ENCODE results near the gene GSK3B.
"Not testable (repeated sequence)": the region's sequence is repeated elsewhere in the genome, so short reads cannot be mapped to it uniquely, and the experiment has no call there.

GSK3B gene

GRCh38 chr3:120053647-120054046, 40.6 kb downstream of the GSK3B start:
- peaks cover 71% of the 10 kb centered on the region for H3K4me1 Mint-ChIP-seq
- not testable (repeated sequence) for H3K4me3 Mint-ChIP-seq

GRCh38 chr3:120052677-120053076, 41.6 kb downstream of the GSK3B start:
- peaks cover 70% of the 10 kb centered on the region for H3K4me1 Mint-ChIP-seq
- H3K27ac Mint-ChIP-seq = peak overlapping the region; percentile 38
- no peak overlapping the region for H3K4me3 Mint-ChIP-seq
- DNase-seq (no peak), ATAC-seq (no peak)
- peaks cover 18% of the 10 kb centered on the region for H3K9me3 Mint-ChIP-seq
- no peaks in the 10 kb centered on the region for H3K27me3 Mint-ChIP-seq
- peaks cover 23% of the 10 kb centered on the region for H3K36me3 Mint-ChIP-seq (ENCODE audit: low read depth)

More at GRCh38 chr3:120053647-120054046, 40.6 kb downstream of the GSK3B start:
- ATAC-seq, H3K27me3 Mint-ChIP-seq, H3K27ac Mint-ChIP-seq, DNase-seq: not testable (repeated sequence)
- Mint-ChIP-seq H3K9me3 (peaks cover 18% of the 10 kb centered on the region), H3K36me3 (ENCODE audit: low read depth) (peaks cover 21% of the 10 kb centered on the region)

DNA sequence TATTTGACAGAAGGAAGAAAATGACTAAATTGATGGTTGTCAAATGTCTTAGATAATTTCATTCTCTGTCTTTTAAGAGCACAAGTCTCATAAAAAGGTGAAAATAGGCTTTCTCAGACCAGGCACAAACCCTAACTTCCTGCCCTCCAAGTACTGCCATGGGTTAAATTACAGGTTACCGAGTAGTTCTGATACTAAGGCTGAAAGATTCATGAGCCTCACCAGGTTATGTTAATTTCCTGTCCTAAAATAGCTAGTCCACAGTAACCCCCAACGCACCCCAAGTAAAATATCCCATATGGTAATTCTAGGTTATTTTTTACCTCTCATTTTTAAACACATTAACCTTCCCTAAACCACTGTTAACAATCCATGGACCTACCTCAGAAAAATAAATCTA, 42.0 kb downstream of the GSK3B start:
- Mint-ChIP-seq H3K36me3 (ENCODE audit: low read depth) (peaks cover 27% of the 10 kb centered on the region), H3K27ac (peak overlapping the region; percentile 38), H3K4me1 (peaks cover 68% of the 10 kb centered on the region), H3K9me3 (peaks cover 22% of the 10 kb centered on the region), H3K27me3 (no peaks in the 10 kb centered on the region), H3K4me3 (no peak overlapping the region)
- DNase-seq = no peak
- peak; percentile 61 for ATAC-seq

GRCh38 chr3:120051570-120051969, 42.7 kb downstream of the GSK3B start:
- ATAC-seq, H3K4me3 Mint-ChIP-seq, H3K27ac Mint-ChIP-seq, DNase-seq, H3K27me3 Mint-ChIP-seq: not testable (repeated sequence)
- Mint-ChIP-seq H3K9me3 (peaks cover 27% of the 10 kb centered on the region), H3K4me1 (peaks cover 68% of the 10 kb centered on the region), H3K36me3 (ENCODE audit: low read depth) (peaks cover 31% of the 10 kb centered on the region)

DNA sequence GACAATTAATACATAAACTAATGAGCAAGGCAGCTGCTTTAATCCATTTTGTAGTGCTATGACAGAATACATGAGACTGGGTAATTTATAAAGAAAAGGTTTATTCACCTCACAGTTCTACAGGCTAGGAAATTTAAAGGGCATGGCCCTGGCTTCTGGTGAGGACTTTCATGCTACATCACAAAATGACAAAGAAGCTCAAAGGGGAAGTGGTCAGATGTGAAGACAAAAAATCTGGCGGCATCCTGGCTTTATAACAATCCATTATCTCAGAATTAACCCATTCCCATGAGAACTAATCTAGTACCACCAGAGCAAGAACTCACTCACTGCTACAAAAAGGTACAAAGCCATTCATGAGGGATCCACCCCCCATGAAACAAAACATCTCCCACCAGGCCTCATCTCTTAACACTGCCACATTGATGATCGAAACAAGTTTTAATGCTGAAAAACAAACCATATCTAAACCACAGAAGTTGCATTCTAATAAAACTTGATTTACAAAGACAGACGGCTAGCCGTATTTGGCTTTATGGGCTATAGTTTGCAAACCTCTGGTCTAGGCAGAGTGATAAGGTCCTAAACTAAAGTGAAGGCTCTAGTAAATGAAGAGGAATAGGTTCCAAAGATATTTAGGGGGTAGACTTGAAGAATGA, 44.2 kb downstream of the GSK3B start:
- no peak for DNase-seq
- Mint-ChIP-seq H3K9me3 (peaks cover 35% of the 10 kb centered on the region), H3K4me3 (no peak overlapping the region), H3K36me3 (ENCODE audit: low read depth) (peaks cover 36% of the 10 kb centered on the region), H3K27ac (peak overlapping the region; percentile 3), H3K4me1 (peaks cover 59% of the 10 kb centered on the region), H3K27me3 (no peaks in the 10 kb centered on the region)
- ATAC-seq = no peak

- Mint-ChIP-seq H3K36me3 (ENCODE audit: low read depth) (peaks cover 36% of the 10 kb centered on the region), H3K4me3 (no peak overlapping the region), H3K4me1 (peaks cover 51% of the 10 kb centered on the region), H3K27me3 (no peaks in the 10 kb centered on the region), H3K9me3 (peaks cover 35% of the 10 kb centered on the region), H3K27ac (no peak overlapping the region)
- ATAC-seq (no peak), DNase-seq (no peak)
Observed at GRCh38 chr3:120049072-120049471, 45.2 kb downstream of the GSK3B start.

DNA sequence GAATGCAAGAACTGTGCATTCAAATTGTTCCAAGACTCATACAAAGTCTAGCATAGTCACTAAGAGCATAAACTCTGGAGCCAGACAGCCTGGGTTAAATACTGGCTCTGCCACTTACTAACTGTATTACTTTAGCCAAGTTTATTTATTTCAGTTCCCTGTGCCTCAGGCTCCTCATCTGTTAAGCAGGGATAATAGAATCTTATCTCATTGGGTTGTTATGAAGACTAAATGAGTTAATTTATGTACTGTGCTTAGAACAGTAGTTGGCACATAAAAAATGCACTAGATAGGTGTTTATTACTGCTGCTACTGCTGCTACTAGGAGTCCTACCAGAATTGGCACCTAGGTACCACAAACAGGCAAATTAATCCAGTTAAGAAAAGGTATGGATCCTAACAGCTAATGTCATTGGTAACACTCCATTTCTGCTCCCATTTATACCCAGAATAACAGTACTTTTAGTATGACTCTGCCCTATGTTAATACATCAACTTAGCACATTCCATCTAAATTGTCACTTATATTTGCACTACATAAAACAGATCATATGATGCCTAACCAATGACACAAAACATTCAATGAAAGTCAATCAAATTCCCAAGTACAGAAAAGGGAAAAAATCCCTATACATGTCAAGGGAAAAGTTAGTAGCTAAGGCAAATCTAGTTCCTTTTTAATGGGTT, 45.7 kb downstream of the GSK3B start:
- Mint-ChIP-seq H3K27me3 (no peaks in the 10 kb centered on the region), H3K9me3 (peaks cover 35% of the 10 kb centered on the region), H3K36me3 (ENCODE audit: low read depth) (peaks cover 38% of the 10 kb centered on the region), H3K4me1 (peaks cover 47% of the 10 kb centered on the region), H3K27ac (no peak overlapping the region), H3K4me3 (no peak overlapping the region)
- no peak for ATAC-seq
- DNase-seq = no peak

DNA sequence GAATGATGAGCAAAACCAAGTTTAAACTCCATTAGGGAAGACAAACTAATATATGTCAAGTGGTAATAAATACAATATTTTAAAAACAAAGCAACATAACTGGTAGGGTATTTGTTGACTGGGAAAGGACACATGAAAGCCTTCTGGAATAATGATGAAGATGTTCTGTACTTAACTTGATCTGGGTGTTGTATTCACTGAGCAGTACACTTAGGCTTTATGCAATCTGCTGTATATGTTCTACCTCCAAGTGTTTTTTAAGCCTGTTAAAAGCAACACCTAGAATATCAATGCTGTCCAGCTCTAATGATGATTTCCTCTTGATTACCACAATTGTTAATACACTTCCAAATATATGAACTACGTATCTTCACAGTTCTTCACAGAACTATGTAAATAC, 46.6 kb downstream of the GSK3B start:
- no peaks in the 10 kb centered on the region for H3K27me3 Mint-ChIP-seq
- H3K4me3 Mint-ChIP-seq = no peak overlapping the region
- peaks cover 40% of the 10 kb centered on the region for H3K9me3 Mint-ChIP-seq
- DNase-seq = no peak
- no peak for ATAC-seq
- H3K36me3 Mint-ChIP-seq (ENCODE audit: low read depth) = peaks cover 41% of the 10 kb centered on the region
- H3K27ac Mint-ChIP-seq = no peak overlapping the region
- H3K4me1 Mint-ChIP-seq = peaks cover 41% of the 10 kb centered on the region

DNA sequence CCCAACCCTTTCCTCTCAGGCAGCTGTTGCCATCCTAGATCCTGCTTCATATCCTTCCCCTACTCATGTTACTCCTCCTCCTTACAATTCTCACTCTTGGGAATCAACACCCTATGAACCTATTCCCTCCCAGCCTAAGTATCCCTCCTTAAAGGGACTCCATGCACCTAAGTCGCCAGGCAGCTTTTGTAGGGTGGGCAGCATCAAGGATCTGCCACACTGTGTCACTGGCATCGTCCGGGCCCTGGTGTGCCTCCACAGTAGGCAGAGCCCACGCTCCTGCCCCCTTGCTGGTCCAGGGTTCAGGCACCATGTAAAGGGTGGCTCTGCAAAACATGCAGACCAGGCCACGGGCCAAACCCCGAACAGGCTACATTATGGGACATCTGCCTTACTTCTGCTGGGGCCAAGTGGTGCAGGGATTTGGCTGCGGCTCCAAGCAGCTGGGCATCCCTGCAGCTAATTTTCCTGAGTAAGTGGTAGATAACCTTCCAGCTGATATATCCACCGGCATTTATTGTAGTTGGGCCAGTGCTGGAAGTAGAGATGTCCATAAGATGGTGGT, 53.4 kb downstream of the GSK3B start:
- ATAC-seq = no peak
- DNase-seq = no peak
- peaks cover 70% of the 10 kb centered on the region for H3K9me3 Mint-ChIP-seq
- no peak overlapping the region for H3K27ac Mint-ChIP-seq
- H3K27me3 Mint-ChIP-seq = no peaks in the 10 kb centered on the region
- H3K36me3 Mint-ChIP-seq (ENCODE audit: low read depth) = peaks cover 74% of the 10 kb centered on the region
- peaks cover 6% of the 10 kb centered on the region for H3K4me1 Mint-ChIP-seq
- no peak overlapping the region for H3K4me3 Mint-ChIP-seq

DNA sequence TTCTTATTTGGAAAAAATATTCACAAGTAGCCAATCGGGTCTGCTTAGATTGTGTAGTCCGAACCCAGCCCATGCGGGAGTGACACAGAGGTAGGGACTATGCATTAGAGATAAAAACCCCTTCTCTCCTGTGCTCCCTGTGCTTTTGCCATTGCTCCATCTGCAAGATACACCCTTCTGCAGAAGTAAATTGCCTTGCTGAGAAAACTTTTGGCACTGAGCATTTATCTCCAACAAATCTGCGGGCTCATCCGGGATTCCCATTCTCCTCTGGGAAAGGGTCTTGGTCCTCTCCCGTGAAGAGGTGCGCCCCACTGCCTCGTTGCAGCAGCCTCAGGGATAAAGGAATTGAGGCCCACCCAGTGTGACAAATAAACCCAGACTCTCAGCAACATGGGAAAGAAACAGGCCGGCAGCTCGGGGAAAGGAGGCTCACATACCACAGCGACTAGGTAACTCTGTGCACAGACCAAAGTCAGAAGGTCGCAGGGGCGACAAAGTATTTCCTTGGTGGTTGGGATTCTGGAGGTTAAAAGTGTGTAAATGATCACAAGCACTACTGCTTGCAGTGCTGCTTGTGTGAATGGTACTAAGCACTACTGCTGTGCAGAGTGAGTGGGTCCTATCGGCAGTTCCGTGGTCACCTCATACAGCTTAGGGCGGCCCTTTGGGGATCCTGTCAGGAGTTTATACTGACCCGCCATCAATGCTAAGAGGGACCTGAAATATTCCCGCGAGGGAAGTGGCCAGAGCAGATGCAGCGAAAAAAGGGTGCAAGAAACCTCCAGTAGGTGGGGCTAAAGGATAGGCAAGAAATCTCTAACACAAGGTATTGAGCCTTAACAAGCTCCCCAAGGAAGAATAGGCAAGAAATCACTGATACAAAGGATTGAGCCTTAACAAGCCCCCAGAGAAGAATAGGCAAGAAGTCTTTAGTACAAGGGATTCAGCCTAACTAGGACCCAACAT, 54.3 kb downstream of the GSK3B start:
- Mint-ChIP-seq H3K9me3 (peaks cover 62% of the 10 kb centered on the region), H3K4me3 (no peak overlapping the region), H3K27ac (no peak overlapping the region), H3K4me1 (peaks cover 12% of the 10 kb centered on the region), H3K36me3 (ENCODE audit: low read depth) (peaks cover 64% of the 10 kb centered on the region), H3K27me3 (no peaks in the 10 kb centered on the region)
- DNase-seq (no peak), ATAC-seq (no peak)

DNA sequence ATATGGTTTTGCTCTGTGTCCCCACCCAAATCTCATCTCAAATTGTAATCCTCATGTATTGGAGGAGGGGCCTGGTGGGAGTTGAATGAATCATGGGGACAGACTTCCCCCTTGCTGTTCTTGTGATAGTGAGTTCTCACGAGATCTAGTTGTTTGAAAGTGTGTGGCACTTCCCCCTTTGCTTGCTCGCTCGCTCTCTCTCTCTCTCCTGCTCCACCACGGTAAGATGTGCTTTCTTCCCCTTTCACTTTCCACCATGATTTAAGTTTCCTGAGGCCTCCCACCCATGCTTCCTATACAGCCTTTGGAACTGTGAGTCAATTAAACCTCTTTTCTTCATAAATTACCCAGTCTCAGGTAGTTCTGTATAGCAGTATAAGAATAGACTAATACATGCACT, 60.7 kb downstream of the GSK3B start:
- DNase-seq = no peak
- Mint-ChIP-seq H3K4me1 (peaks cover 37% of the 10 kb centered on the region), H3K27ac (peak overlapping the region; percentile 19), H3K36me3 (ENCODE audit: low read depth) (peaks cover 16% of the 10 kb centered on the region), H3K27me3 (no peaks in the 10 kb centered on the region), H3K9me3 (peaks cover 10% of the 10 kb centered on the region), H3K4me3 (no peak overlapping the region)
- no peak for ATAC-seq

DNA sequence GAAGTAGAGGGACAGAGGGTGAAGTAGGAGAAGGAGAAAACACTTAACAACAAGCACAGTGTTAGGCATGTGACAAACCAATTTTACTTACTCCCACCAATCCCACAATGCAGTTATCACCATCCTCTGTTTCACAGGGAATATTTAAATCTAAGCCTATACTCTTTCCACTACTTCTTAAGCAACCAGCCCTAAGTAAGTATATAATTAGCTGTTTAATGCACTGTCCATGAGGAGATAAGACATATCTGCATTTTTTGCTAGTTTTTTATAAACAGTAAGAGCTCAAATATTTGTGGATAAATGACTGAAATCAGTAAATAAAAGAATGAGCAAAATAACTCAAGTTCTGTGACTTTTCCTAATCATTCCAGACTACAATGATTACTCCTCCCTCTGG, 62.7 kb downstream of the GSK3B start:
- Mint-ChIP-seq H3K9me3 (peaks cover 9% of the 10 kb centered on the region), H3K27ac (no peak overlapping the region), H3K4me3 (no peak overlapping the region), H3K27me3 (no peaks in the 10 kb centered on the region), H3K36me3 (ENCODE audit: low read depth) (peaks cover 9% of the 10 kb centered on the region), H3K4me1 (peaks cover 41% of the 10 kb centered on the region)
- ATAC-seq (no peak), DNase-seq (no peak)

DNA sequence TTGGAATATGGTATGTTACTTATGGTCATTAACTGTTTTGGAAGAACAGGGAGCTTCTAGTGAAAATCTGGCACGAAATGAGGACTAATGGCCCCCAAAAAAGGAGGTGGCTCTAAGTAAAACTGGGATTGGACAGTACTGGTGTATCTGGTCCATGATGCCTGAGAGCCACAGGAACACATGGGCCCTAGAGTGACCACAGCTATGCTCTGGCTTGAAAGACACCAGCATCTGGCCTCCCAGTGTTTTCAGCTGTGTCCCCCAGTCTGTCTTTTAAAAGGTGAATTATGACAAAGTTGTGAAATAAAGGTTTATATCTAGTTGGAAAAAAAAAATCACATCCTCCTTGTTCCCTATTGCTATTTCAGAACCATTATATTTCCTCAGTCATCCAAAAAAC, 64.5 kb downstream of the GSK3B start:
- ATAC-seq = no peak
- Mint-ChIP-seq H3K4me1 (peaks cover 49% of the 10 kb centered on the region), H3K27ac (no peak overlapping the region), H3K4me3 (no peak overlapping the region), H3K9me3 (peaks cover 9% of the 10 kb centered on the region), H3K27me3 (no peaks in the 10 kb centered on the region), H3K36me3 (ENCODE audit: low read depth) (peaks cover 9% of the 10 kb centered on the region)
- no peak for DNase-seq

GRCh38 chr3:120028271-120029047, 65.8 kb downstream of the GSK3B start:
- H3K4me1 Mint-ChIP-seq = peaks cover 47% of the 10 kb centered on the region
- H3K27ac Mint-ChIP-seq = peak overlapping the region; percentile 23
- no peak overlapping the region for H3K4me3 Mint-ChIP-seq
- no peaks in the 10 kb centered on the region for H3K27me3 Mint-ChIP-seq
- peaks cover 4% of the 10 kb centered on the region for H3K36me3 Mint-ChIP-seq (ENCODE audit: low read depth)
- DNase-seq (no peak), ATAC-seq (no peak)
- peaks cover 2% of the 10 kb centered on the region for H3K9me3 Mint-ChIP-seq

All from activated naive CD8-positive, alpha-beta T cell treated with anti-CD3 and anti-CD28 coated beads, Interleukin-2, amount 50 U/mL, for 24 hours (primary cell).